Naive thymus-derived CD4-positive, alpha-beta T cell (primary cell): Measurements from ENCODE around the gene ELL. TPM values are rescaled to one million over a fixed set of nuclear protein-coding genes. Genes with fewer than 3 reads are reported as not detected.
"Not testable (repeated sequence)": the region's sequence is repeated elsewhere in the genome, so short reads cannot be mapped to it uniquely, and the experiment has no call there.

Experiments used
- ATAC-seq: fragments of 150-1000 bp; cut with Tn5 transposase; 2 replicates; pipeline ENCODE4 v1.10.0; 2021; ENCODE audit warnings: mild to moderate bottlenecking, moderate library complexity
- CTCF ChIA-PET: fragments of 350-600 bp; sonication (Branson Sonifier 250); formaldehyde crosslinking; loops from one replicate; lab custom pipeline; 2021; ENCODE audit warnings: antibody characterized with exemption; lab: Charles Lee
- POLR2A ChIA-PET: fragments of 350-600 bp; sonication (Branson Sonifier 250); formaldehyde crosslinking; loops from one replicate; lab custom pipeline; 2021; ENCODE audit warnings: antibody characterized with exemption, inconsistent platforms; lab: Charles Lee
- DNase-seq, 9 donors: peaks; one replicate each; pipeline versions ENCODE4 v3.0.0 to v3.0.0-alpha.2; 2020 to 2022; ENCODE audit warnings: mixed read lengths in 1 of 9
- H3K27ac ChIP-seq: one replicate; pipeline ENCODE4 v1.7.0; 2013; ENCODE audit warnings: mild to moderate bottlenecking, low read depth, low read length, moderate library complexity
- H3K27me3 ChIP-seq, 2 donors: one replicate each; pipeline ENCODE4 v1.7.0; 2013; ENCODE audit warnings: low read length in 2 of 2, mild to moderate bottlenecking in 2 of 2, moderate library complexity in 2 of 2; ENCODE audit not compliant: control insufficient read depth in 2 of 2, insufficient read depth in 2 of 2
- H3K36me3 ChIP-seq, 3 experiments: 1 replicate in 2 of 3; 2 replicates in 1 of 3; pipeline ENCODE4 v1.7.0; 2013; ENCODE audit warnings: low read length in 3 of 3, mild to moderate bottlenecking in 3 of 3, moderate library complexity in 1 of 3; ENCODE audit not compliant: insufficient read depth in 3 of 3, control insufficient read depth in 2 of 3
- H3K4me1 ChIP-seq, 2 donors: one replicate each; pipeline ENCODE4 v1.7.0; 2013; ENCODE audit warnings: low read length in 2 of 2, mild to moderate bottlenecking in 2 of 2, moderate library complexity in 1 of 2; ENCODE audit not compliant: control insufficient read depth in 2 of 2, insufficient read depth in 2 of 2
- H3K4me3 ChIP-seq: 2 replicates; pipeline ENCODE4 v1.7.0; 2013; ENCODE audit warnings: mild to moderate bottlenecking, low read length
- H3K9me3 ChIP-seq, 3 experiments: 1 replicate in 2 of 3; 2 replicates in 1 of 3; pipeline ENCODE4 v1.7.0; 2013; ENCODE audit warnings: low read length in 3 of 3; ENCODE audit not compliant: control insufficient read depth in 2 of 3
- H3K27ac Mint-ChIP-seq, 9 donors: one replicate each; pipeline ENCODE4 v1.8.0; 2020 to 2022; ENCODE audit warnings: mixed read lengths in 9 of 9, mild to moderate bottlenecking in 8 of 9, moderate library complexity in 5 of 9, inconsistent platforms in 2 of 9
- H3K27me3 Mint-ChIP-seq, 5 donors: one replicate each; pipeline ENCODE4 v1.8.0; 2021 to 2022; ENCODE audit warnings: mixed read lengths in 5 of 5, mild to moderate bottlenecking in 1 of 5
- H3K36me3 Mint-ChIP-seq, 5 donors: one replicate each; pipeline ENCODE4 v1.8.0; 2020 to 2022; ENCODE audit warnings: mixed read lengths in 5 of 5, mild to moderate bottlenecking in 3 of 5, inconsistent platforms in 1 of 5
- H3K4me1 Mint-ChIP-seq, 7 donors: one replicate each; pipeline ENCODE4 v1.8.0; 2020 to 2022; ENCODE audit warnings: mixed read lengths in 7 of 7, mild to moderate bottlenecking in 3 of 7, inconsistent platforms in 1 of 7
- H3K4me3 Mint-ChIP-seq, 10 donors: one replicate each; pipeline ENCODE4 v1.8.0; 2020 to 2022; ENCODE audit warnings: mild to moderate bottlenecking in 10 of 10, mixed read lengths in 10 of 10, moderate library complexity in 6 of 10, inconsistent platforms in 2 of 10
- H3K9me3 Mint-ChIP-seq, 11 donors: one replicate each; pipeline ENCODE4 v1.8.0; 2020 to 2022; ENCODE audit warnings: mixed read lengths in 11 of 11, mild to moderate bottlenecking in 4 of 11, inconsistent platforms in 1 of 11, moderate library complexity in 1 of 11
- intact Hi-C, 2 donors: fragments of 100-400 bp; cut with micrococcal nuclease; formaldehyde crosslinking; loops; one replicate each; pipeline ENCODE4 v1.15.1; 2023
- polyA plus RNA-seq, 2 donors: library from polyadenylated mRNA; unstranded; fragments of 300-500 nt; fragmentation: Illumina TruSeq; gene quantifications; one replicate each; pipeline ENCODE4 v1.2.3, GENCODE V29; 2021
- total RNA-seq, 6 experiments: library from RNA in 5 of 6; stranded (reverse) in 5 of 6; gene quantifications; 1 replicate in 5 of 6; 2 replicates in 1 of 6; pipeline ENCODE4 v1.2.3 and lab custom pipeline; 2021 to 2026

Gene ELL
- total and polyA plus RNA-seq, 7 experiments from 2014 or later, result 8.9 to 70.4 (median 22.1) TPM

GRCh38 chr19:18408053-18408476 is 113.8 kb downstream of the ELL start:
- H3K9me3 Mint-ChIP-seq, result no peaks in the 10 kb centered on the region
- H3K4me1 Mint-ChIP-seq, result peaks cover 0 to 7% (median 0%) of the 10 kb centered on the region in 7 donors
- H3K4me1 ChIP-seq, result no peaks in the 10 kb centered on the region
- no peaks in the 10 kb centered on the region for H3K27me3 ChIP-seq
- no peaks in the 10 kb centered on the region for H3K9me3 ChIP-seq
- no peaks in the 10 kb centered on the region for H3K36me3 ChIP-seq
- ATAC-seq, result peak; percentile 40
- no peak for DNase-seq
- H3K4me3 ChIP-seq, result no peak overlapping the region
- ChIA-PET POLR2A (no interaction called here), CTCF (no interaction called here)
- H3K4me3 Mint-ChIP-seq, result no peak overlapping the region
- H3K27me3 Mint-ChIP-seq, result peaks cover 0 to 9% (median 4%) of the 10 kb centered on the region in 5 donors
- no peak overlapping the region for H3K27ac ChIP-seq
- intact Hi-C loops, result no loop called here
- H3K27ac Mint-ChIP-seq, result no peak overlapping the region
- no peaks in the 10 kb centered on the region for H3K36me3 Mint-ChIP-seq

- Mint-ChIP-seq H3K4me3 (no peak overlapping the region), H3K27me3 (peaks cover 0 to 6% (median under 1%) of the 10 kb centered on the region in 5 donors), H3K9me3 (no peaks in the 10 kb centered on the region), H3K36me3 (no peaks in the 10 kb centered on the region), H3K4me1 (peaks cover 0 to 9% (median 0%) of the 10 kb centered on the region in 7 donors), H3K27ac (no peak overlapping the region)
- Histone ChIP-seq H3K27me3 (no peaks in the 10 kb centered on the region), H3K9me3 (no peaks in the 10 kb centered on the region), H3K4me3 (no peak overlapping the region), H3K36me3 (no peaks in the 10 kb centered on the region), H3K27ac (no peak overlapping the region), H3K4me1 (no peaks in the 10 kb centered on the region)
- CTCF ChIA-PET, result interaction anchor here (0.7 kb wide), 1 partner anchor 8 kb away, joined by 3 read pairs; no protein-coding TSS in a partner anchor
- POLR2A ChIA-PET, result no interaction called here
- DNase-seq (no peak), ATAC-seq (no peak)
- intact Hi-C loops, result no loop called here
These were observed 115.1 kb downstream of the ELL start for GRCh38 chr19:18406749-18407148.

GRCh38 chr19:18405754-18406153 is 116.1 kb downstream of the ELL start:
- CTCF ChIA-PET, intact Hi-C loops, POLR2A ChIA-PET: not testable (repeated sequence)

GRCh38 chr19:18402455-18403248 is 119.2 kb downstream of the ELL start:
- H3K9me3 Mint-ChIP-seq, H3K4me1 ChIP-seq, H3K36me3 ChIP-seq, H3K27me3 ChIP-seq, POLR2A ChIA-PET, H3K27ac ChIP-seq, H3K4me3 Mint-ChIP-seq, H3K27ac Mint-ChIP-seq, DNase-seq, H3K9me3 ChIP-seq, H3K4me3 ChIP-seq, H3K36me3 Mint-ChIP-seq, ATAC-seq, intact Hi-C loops: not testable (repeated sequence)
- CTCF ChIA-PET, result interaction anchor here (0.9 kb wide), 1 partner anchor 12 kb away, joined by 3 read pairs; no protein-coding TSS in a partner anchor
- Mint-ChIP-seq H3K27me3 (peaks cover 0 to 10% (median 4%) of the 10 kb centered on the region in 5 donors), H3K4me1 (peaks cover 0 to 14% (median 2%) of the 10 kb centered on the region in 7 donors)

More at GRCh38 chr19:18405754-18406153, 116.1 kb downstream of the ELL start:
- not testable (repeated sequence) for H3K27ac ChIP-seq, DNase-seq, H3K27me3 ChIP-seq, H3K36me3 Mint-ChIP-seq, H3K27ac Mint-ChIP-seq, H3K36me3 ChIP-seq, H3K9me3 ChIP-seq, ATAC-seq, H3K27me3 Mint-ChIP-seq, H3K4me3 Mint-ChIP-seq, H3K4me3 ChIP-seq, H3K4me1 ChIP-seq, H3K9me3 Mint-ChIP-seq
- peaks cover 0 to 15% (median 0%) of the 10 kb centered on the region in 7 donors for H3K4me1 Mint-ChIP-seq

- Histone ChIP-seq H3K4me3 (no peak overlapping the region), H3K27me3 (peaks cover 0 to 5% of the 10 kb centered on the region in 2 donors), H3K4me1 (peaks cover 0 to 8% of the 10 kb centered on the region in 2 donors), H3K27ac (no peak overlapping the region), H3K9me3 (no peaks in the 10 kb centered on the region), H3K36me3 (no peaks in the 10 kb centered on the region)
- Mint-ChIP-seq H3K4me1 (peaks cover 0 to 15% (median 5%) of the 10 kb centered on the region in 7 donors), H3K9me3 (no peaks in the 10 kb centered on the region), H3K27me3 (peaks cover 0 to 16% (median 6%) of the 10 kb centered on the region in 5 donors), H3K4me3 (no peak overlapping the region), H3K36me3 (no peaks in the 10 kb centered on the region), H3K27ac (peak overlapping the region in 1 of 9 donors; percentile 2)
- intact Hi-C loops, result no loop called here
- ATAC-seq, result peak; percentile 89
- ChIA-PET POLR2A (interaction anchor here (0.6 kb wide), 1 partner anchor 191 kb away, joined by 3 read pairs; no protein-coding TSS in a partner anchor), CTCF (interaction anchor here (0.7 to 0.9 kb wide), 2 partner anchors 11 to 75 kb away, joined by 3 to 4 read pairs; no protein-coding TSS in a partner anchor)
- no peak for DNase-seq
These were observed 120.2 kb downstream of the ELL start for GRCh38 chr19:18401580-18402112.

GRCh38 chr19:18399008-18399407 is 122.9 kb downstream of the ELL start:
- Histone ChIP-seq H3K36me3 (no peaks in the 10 kb centered on the region), H3K27ac (no peak overlapping the region), H3K9me3 (no peaks in the 10 kb centered on the region), H3K4me1 (peaks cover 0 to 8% of the 10 kb centered on the region in 2 donors), H3K27me3 (peaks cover 0 to 5% of the 10 kb centered on the region in 2 donors), H3K4me3 (no peak overlapping the region)
- intact Hi-C loops, result no loop called here
- H3K4me1 Mint-ChIP-seq, result peaks cover 0 to 15% (median 5%) of the 10 kb centered on the region in 7 donors
- ATAC-seq (no peak), DNase-seq (no peak)
- no peaks in the 10 kb centered on the region for H3K36me3 Mint-ChIP-seq
- no peak overlapping the region for H3K27ac Mint-ChIP-seq
- CTCF ChIA-PET, result interaction anchor here (1.2 kb wide), 1 partner anchor 11 kb away, joined by 4 read pairs; no protein-coding TSS in a partner anchor
- POLR2A ChIA-PET, result no interaction called here
- no peaks in the 10 kb centered on the region for H3K9me3 Mint-ChIP-seq
- H3K4me3 Mint-ChIP-seq, result no peak overlapping the region
- peaks cover 0 to 24% (median 6%) of the 10 kb centered on the region in 5 donors for H3K27me3 Mint-ChIP-seq
